H1 (cell line): ENCODE measurements around the gene SH3PXD2A. TPM values are rescaled to one million over a fixed set of nuclear protein-coding genes. Genes with fewer than 3 reads are reported as not detected.

Experiments used
- HDAC6 ChIP-seq: IDR thresholded peaks from one replicate; pipeline ENCODE4 v1.7.1; 2012; ENCODE audit warnings: low read depth, mild to moderate bottlenecking, inconsistent platforms, low read length, moderate library complexity
- RNF2 ChIP-seq: fragments of 200-900, 300-1000 bp; sonication (generic); IDR thresholded peaks from 2 replicates; pipeline ENCODE4 v1.7.1; 2016; ENCODE audit warnings: borderline replicate concordance, low read depth, mild to moderate bottlenecking, antibody characterized with exemption, low read length; ENCODE audit not compliant: poor library complexity, severe bottlenecking; ENCODE audit errors: missing control alignments
- polyA plus RNA-seq, 7 experiments: library from polyadenylated mRNA; depleted of rRNA in 3 of 7; stranded (reverse) in 5 of 7; unstranded in 2 of 7; fragments of >200 nt in 5 of 7; fragments of 200-250 nt in 2 of 7; gene quantifications; 1 replicate in 5 of 7; 2 replicates in 1 of 7; 4 replicates in 1 of 7; pipeline versions ENCODE4 v1.2.1 to v1.2.3, GENCODE V29; 2011 to 2013; ENCODE audit warnings: missing spikeins in 2 of 7, mixed read lengths in 2 of 7
- total RNA-seq: library from RNA; stranded (reverse); fragmentation: NEBNext Ultra II Directional; extraction: Animal tissue kit (Norgen Biotek cat#: 25700); gene quantifications from 2 replicates; pipeline ENCODE4 v1.2.1, GENCODE V29; 2021
- TF ChIP-seq, protein P1 (sequence below): IDR thresholded peaks from 2 replicates; pipeline ENCODE4 v1.6.1; 2011; ENCODE audit warnings: low read depth, mild to moderate bottlenecking, low read length; ENCODE audit not compliant: insufficient read depth
- TF ChIP-seq, protein P2 (sequence below): fragments of 300-600 bp; sonication (generic); IDR thresholded peaks from 2 replicates; pipeline ENCODE4 v1.7.1; 2012; ENCODE audit warnings: low read length, moderate library complexity, mild to moderate bottlenecking, inconsistent platforms; ENCODE audit not compliant: insufficient replicate concordance
- TF ChIP-seq, protein P3 (sequence below): IDR thresholded peaks from 2 replicates; pipeline ENCODE4 v1.6.1; 2012; ENCODE audit warnings: inconsistent platforms
- TF ChIP-seq, protein P4 (sequence below), 3 experiments: IDR thresholded peaks; 1 replicate in 2 of 3; 2 replicates in 1 of 3; pipeline versions ENCODE4 v1.5.1 to v1.6.1; 2011; ENCODE audit warnings: low read length in 3 of 3, mild to moderate bottlenecking in 3 of 3, inconsistent platforms in 2 of 3, low read depth in 1 of 3, moderate library complexity in 1 of 3; ENCODE audit not compliant: insufficient read depth in 1 of 3; ENCODE audit errors: control extremely low read depth in 1 of 3

Gene SH3PXD2A
- total and polyA plus RNA-seq, 2 of the 8 experiments (the other 6 are each of a cell fraction or from before 2014, with no cell fraction given): 5.4 to 16.3 TPM

DNA sequence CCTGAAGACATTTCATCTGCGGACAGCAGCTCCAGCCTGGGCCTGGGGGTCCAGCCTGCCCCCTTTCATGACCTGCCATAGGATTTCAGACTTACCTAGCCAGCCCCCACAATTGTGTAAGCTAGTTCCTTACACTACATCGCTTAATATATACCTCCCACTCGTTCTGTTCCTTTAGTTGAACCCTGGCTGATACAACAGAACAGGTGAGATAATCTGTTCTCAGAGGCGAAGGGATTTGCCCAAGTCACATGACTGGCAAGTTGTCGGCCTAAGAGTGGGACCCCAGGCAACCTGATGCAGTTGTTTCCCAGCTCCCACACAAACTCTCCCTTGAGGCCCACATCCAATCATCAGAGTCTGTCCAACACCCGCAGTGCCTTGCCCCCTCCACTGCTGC lies 168.2 kb downstream of the SH3PXD2A start (continued):
- TF ChIP-seq, protein P1, sequence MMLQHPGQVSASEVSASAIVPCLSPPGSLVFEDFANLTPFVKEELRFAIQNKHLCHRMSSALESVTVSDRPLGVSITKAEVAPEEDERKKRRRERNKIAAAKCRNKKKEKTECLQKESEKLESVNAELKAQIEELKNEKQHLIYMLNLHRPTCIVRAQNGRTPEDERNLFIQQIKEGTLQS: no peak
- TF ChIP-seq HDAC6 (no peak), RNF2 (no peak)
- TF ChIP-seq, protein P2, sequence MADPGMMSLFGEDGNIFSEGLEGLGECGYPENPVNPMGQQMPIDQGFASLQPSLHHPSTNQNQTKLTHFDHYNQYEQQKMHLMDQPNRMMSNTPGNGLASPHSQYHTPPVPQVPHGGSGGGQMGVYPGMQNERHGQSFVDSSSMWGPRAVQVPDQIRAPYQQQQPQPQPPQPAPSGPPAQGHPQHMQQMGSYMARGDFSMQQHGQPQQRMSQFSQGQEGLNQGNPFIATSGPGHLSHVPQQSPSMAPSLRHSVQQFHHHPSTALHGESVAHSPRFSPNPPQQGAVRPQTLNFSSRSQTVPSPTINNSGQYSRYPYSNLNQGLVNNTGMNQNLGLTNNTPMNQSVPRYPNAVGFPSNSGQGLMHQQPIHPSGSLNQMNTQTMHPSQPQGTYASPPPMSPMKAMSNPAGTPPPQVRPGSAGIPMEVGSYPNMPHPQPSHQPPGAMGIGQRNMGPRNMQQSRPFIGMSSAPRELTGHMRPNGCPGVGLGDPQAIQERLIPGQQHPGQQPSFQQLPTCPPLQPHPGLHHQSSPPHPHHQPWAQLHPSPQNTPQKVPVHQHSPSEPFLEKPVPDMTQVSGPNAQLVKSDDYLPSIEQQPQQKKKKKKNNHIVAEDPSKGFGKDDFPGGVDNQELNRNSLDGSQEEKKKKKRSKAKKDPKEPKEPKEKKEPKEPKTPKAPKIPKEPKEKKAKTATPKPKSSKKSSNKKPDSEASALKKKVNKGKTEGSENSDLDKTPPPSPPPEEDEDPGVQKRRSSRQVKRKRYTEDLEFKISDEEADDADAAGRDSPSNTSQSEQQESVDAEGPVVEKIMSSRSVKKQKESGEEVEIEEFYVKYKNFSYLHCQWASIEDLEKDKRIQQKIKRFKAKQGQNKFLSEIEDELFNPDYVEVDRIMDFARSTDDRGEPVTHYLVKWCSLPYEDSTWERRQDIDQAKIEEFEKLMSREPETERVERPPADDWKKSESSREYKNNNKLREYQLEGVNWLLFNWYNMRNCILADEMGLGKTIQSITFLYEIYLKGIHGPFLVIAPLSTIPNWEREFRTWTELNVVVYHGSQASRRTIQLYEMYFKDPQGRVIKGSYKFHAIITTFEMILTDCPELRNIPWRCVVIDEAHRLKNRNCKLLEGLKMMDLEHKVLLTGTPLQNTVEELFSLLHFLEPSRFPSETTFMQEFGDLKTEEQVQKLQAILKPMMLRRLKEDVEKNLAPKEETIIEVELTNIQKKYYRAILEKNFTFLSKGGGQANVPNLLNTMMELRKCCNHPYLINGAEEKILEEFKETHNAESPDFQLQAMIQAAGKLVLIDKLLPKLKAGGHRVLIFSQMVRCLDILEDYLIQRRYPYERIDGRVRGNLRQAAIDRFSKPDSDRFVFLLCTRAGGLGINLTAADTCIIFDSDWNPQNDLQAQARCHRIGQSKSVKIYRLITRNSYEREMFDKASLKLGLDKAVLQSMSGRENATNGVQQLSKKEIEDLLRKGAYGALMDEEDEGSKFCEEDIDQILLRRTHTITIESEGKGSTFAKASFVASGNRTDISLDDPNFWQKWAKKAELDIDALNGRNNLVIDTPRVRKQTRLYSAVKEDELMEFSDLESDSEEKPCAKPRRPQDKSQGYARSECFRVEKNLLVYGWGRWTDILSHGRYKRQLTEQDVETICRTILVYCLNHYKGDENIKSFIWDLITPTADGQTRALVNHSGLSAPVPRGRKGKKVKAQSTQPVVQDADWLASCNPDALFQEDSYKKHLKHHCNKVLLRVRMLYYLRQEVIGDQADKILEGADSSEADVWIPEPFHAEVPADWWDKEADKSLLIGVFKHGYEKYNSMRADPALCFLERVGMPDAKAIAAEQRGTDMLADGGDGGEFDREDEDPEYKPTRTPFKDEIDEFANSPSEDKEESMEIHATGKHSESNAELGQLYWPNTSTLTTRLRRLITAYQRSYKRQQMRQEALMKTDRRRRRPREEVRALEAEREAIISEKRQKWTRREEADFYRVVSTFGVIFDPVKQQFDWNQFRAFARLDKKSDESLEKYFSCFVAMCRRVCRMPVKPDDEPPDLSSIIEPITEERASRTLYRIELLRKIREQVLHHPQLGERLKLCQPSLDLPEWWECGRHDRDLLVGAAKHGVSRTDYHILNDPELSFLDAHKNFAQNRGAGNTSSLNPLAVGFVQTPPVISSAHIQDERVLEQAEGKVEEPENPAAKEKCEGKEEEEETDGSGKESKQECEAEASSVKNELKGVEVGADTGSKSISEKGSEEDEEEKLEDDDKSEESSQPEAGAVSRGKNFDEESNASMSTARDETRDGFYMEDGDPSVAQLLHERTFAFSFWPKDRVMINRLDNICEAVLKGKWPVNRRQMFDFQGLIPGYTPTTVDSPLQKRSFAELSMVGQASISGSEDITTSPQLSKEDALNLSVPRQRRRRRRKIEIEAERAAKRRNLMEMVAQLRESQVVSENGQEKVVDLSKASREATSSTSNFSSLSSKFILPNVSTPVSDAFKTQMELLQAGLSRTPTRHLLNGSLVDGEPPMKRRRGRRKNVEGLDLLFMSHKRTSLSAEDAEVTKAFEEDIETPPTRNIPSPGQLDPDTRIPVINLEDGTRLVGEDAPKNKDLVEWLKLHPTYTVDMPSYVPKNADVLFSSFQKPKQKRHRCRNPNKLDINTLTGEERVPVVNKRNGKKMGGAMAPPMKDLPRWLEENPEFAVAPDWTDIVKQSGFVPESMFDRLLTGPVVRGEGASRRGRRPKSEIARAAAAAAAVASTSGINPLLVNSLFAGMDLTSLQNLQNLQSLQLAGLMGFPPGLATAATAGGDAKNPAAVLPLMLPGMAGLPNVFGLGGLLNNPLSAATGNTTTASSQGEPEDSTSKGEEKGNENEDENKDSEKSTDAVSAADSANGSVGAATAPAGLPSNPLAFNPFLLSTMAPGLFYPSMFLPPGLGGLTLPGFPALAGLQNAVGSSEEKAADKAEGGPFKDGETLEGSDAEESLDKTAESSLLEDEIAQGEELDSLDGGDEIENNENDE: no peak
- TF ChIP-seq, protein P3, sequence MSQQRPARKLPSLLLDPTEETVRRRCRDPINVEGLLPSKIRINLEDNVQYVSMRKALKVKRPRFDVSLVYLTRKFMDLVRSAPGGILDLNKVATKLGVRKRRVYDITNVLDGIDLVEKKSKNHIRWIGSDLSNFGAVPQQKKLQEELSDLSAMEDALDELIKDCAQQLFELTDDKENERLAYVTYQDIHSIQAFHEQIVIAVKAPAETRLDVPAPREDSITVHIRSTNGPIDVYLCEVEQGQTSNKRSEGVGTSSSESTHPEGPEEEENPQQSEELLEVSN: no peak
- TF ChIP-seq, protein P4, sequence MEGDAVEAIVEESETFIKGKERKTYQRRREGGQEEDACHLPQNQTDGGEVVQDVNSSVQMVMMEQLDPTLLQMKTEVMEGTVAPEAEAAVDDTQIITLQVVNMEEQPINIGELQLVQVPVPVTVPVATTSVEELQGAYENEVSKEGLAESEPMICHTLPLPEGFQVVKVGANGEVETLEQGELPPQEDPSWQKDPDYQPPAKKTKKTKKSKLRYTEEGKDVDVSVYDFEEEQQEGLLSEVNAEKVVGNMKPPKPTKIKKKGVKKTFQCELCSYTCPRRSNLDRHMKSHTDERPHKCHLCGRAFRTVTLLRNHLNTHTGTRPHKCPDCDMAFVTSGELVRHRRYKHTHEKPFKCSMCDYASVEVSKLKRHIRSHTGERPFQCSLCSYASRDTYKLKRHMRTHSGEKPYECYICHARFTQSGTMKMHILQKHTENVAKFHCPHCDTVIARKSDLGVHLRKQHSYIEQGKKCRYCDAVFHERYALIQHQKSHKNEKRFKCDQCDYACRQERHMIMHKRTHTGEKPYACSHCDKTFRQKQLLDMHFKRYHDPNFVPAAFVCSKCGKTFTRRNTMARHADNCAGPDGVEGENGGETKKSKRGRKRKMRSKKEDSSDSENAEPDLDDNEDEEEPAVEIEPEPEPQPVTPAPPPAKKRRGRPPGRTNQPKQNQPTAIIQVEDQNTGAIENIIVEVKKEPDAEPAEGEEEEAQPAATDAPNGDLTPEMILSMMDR (IDR thresholded peaks at IDR 0.05; ENCODE audit: control extremely low read depth in 1 of 3, insufficient read depth in 1 of 3, low read depth in 1 of 3, low read length in 3 of 3): no peak
